NCI-H1417 (cell line): Measurements from ENCODE around the gene COL13A1.
A peak's percentile ranks its signal among the peaks of the same experiment; 100 is the strongest.

Source experiments
- DNase-seq, 3 experiments: peaks; one replicate each; lab custom pipeline; 2025; lab: John Stamatoyannopoulos, UW

Gene COL13A1

GRCh38 chr10:69866688-69867461, 65.2 kb downstream of the COL13A1 start:
- no peak for DNase-seq

- DNase-seq = peak in 1 of 3 experiments; percentile 67
These were observed 66.2 kb downstream of the COL13A1 start for GRCh38 chr10:69867699-69868558.

GRCh38 chr10:69868821-69869220, 67.1 kb downstream of the COL13A1 start:
- no peak for DNase-seq

GRCh38 chr10:69869291-69869961, 67.7 kb downstream of the COL13A1 start:
- DNase-seq = no peak

- DNase-seq = no peak
These were observed 68.9 kb downstream of the COL13A1 start for GRCh38 chr10:69870591-69870990.

GRCh38 chr10:69871074-69871473, 69.4 kb downstream of the COL13A1 start:
- no peak for DNase-seq

GRCh38 chr10:69872323-69872722, 70.6 kb downstream of the COL13A1 start:
- no peak for DNase-seq

GRCh38 chr10:69873135-69873639, 71.5 kb downstream of the COL13A1 start:
- no peak for DNase-seq

GRCh38 chr10:69874449-69874848, 72.7 kb downstream of the COL13A1 start:
- DNase-seq = no peak

GRCh38 chr10:69875856-69876255, 74.2 kb downstream of the COL13A1 start:
- no peak for DNase-seq

GRCh38 chr10:69876286-69876685, 74.6 kb downstream of the COL13A1 start:
- DNase-seq = no peak

GRCh38 chr10:69876931-69877330, 75.2 kb downstream of the COL13A1 start:
- no peak for DNase-seq

- no peak for DNase-seq
These were observed 76.3 kb downstream of the COL13A1 start for GRCh38 chr10:69878038-69878437.

GRCh38 chr10:69878951-69879350, 77.2 kb downstream of the COL13A1 start:
- no peak for DNase-seq

GRCh38 chr10:69879634-69880257, 78.0 kb downstream of the COL13A1 start:
- no peak for DNase-seq

GRCh38 chr10:69880301-69881081, 78.8 kb downstream of the COL13A1 start:
- peak in 2 of 3 experiments; percentile 18 to 70 for DNase-seq

- no peak for DNase-seq
These were observed 79.5 kb downstream of the COL13A1 start for GRCh38 chr10:69881202-69881601.

- peak in 1 of 3 experiments; percentile 28 for DNase-seq
These were observed 81.8 kb downstream of the COL13A1 start for GRCh38 chr10:69883310-69884023.

- DNase-seq = no peak
These were observed 82.3 kb downstream of the COL13A1 start for GRCh38 chr10:69884024-69884367.

GRCh38 chr10:69884686-69885085, 83.0 kb downstream of the COL13A1 start:
- DNase-seq = no peak
